Fibroblast of the aortic adventitia (primary cell): ENCODE results near the gene TMEM63C. TPM values are rescaled to one million over a fixed set of nuclear protein-coding genes. Genes with fewer than 3 reads are reported as not detected.

Experiments used
- DNase-seq: peaks from one replicate; pipeline ENCODE4 v3.0.0-alpha.2; 2010; ENCODE audit warnings: low read depth
- H3K4me3 ChIP-seq: 2 replicates; pipeline ENCODE4 v1.5.1; 2011; ENCODE audit warnings: low read depth, mild to moderate bottlenecking, control low read depth, low read length, moderate library complexity
- CTCF ChIP-seq: IDR thresholded peaks from 2 replicates; pipeline ENCODE4 v1.5.1; 2011; ENCODE audit warnings: mild to moderate bottlenecking, low read length, control low read depth, inconsistent platforms; ENCODE audit not compliant: insufficient read depth
- total RNA-seq: library from RNA; depleted of rRNA; stranded (reverse); fragments of >200 nt; gene quantifications from 2 replicates; pipeline ENCODE4 v1.2.3, GENCODE V29; 2012; ENCODE audit warnings: low replicate concordance

Gene TMEM63C
- total RNA-seq = 1.9 TPM in 1 of 2 replicates, not detected in the other

- TF ChIP-seq CTCF = no peak
- no peak for DNase-seq
These were observed at the start of gene TMEM63C for GRCh38 chr14:77181603-77182437. Gene TMEM63C, plus strand, starts transcription at chr14:77181798. Its CDS starts 37,016 bp downstream, at chr14:77218814.

GRCh38 chr14:77131871-77132486 is 49.6 kb upstream of the TMEM63C start:
- DNase-seq = no peak
- H3K4me3 ChIP-seq = no peak overlapping the region
- no peak for TF ChIP-seq CTCF

More at GRCh38 chr14:77181603-77182437, at the start of gene TMEM63C:
- H3K4me3 ChIP-seq = peak within 1 kb of the TSS; percentile 17

GRCh38 chr14:77133720-77134338 is 47.8 kb upstream of the TMEM63C start:
- DNase-seq = peak; percentile 62
- TF ChIP-seq CTCF = no peak
- no peak overlapping the region for H3K4me3 ChIP-seq

- no peak overlapping the region for H3K4me3 ChIP-seq
- DNase-seq = no peak
- no peak for TF ChIP-seq CTCF
These were observed 42.6 kb upstream of the TMEM63C start for GRCh38 chr14:77139022-77139421.

GRCh38 chr14:77139540-77140358 is 41.8 kb upstream of the TMEM63C start:
- DNase-seq = no peak
- TF ChIP-seq CTCF = peak; percentile 48
- H3K4me3 ChIP-seq = no peak overlapping the region
